ENCODE data around the gene ERMAP. TPM values are rescaled to one million over a fixed set of nuclear protein-coding genes. Genes with fewer than 3 reads are reported as not detected.
"Not testable (repeated sequence)": the region's sequence is repeated elsewhere in the genome, so short reads cannot be mapped to it uniquely, and the experiment has no call there.

The ERMAP gene
- polyA plus RNA-seq, 1 experiment: 24.4 TPM

DNA sequence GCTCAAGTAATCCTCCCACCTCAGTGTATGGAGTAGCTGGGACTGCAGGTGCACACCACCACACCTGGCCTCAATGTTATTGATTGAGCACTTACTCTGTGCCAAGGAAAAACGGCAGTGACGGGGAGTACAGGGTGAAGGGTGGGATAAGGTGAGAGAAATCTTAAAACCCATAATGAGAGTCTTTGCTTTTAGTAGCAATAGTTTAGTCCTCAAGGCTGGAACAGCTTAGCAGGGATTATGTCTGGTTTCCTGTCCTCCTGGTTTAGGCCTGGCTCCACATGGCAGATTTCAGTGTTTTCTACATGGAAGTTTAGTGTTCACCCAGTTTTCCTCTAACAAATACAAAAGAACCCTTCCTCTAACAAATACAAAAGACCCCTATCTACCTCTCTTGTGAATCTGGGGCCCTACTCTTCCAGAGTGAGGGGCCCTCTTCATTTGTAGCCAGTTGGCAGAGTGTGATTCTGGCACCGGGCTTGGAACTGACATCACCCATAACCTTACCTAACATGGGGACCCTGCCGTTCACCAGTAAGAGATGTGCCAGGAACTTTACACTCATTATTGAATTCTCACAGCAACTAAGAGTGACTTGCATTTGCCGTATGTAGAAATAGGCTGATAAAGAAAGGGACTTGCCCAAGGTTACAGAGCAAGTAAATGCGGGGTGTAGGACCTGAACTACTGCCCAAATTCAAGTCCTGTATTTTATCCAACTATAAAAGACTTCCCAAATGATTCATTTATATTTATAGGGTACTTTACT is 36.4 kb downstream of the ERMAP start:
- DNase-seq (ENCODE audit: low read depth): no peak
- Histone ChIP-seq H3K36me3 (ENCODE audit: control insufficient read depth, insufficient read depth, low read length) (peaks cover 11% of the 10 kb centered on the region), H3K27me3 (ENCODE audit: control insufficient read depth, insufficient read depth, low read length) (no peaks in the 10 kb centered on the region), H3K4me3 (ENCODE audit: low read depth, low read length) (no peak overlapping the region)
- CTCF ChIA-PET: no interaction called here
- TF ChIP-seq CTCF (IDR thresholded peaks at IDR 0.05; ENCODE audit: insufficient read depth, low read depth, low read length): no peak
- POLR2A ChIA-PET: interaction anchor here (0.6 to 0.7 kb wide), 2 partner anchors 31 to 47 kb away, joined by 3 to 9 read pairs; no protein-coding TSS in a partner anchor

GRCh38 chr1:42856554-42856953 is 39.6 kb downstream of the ERMAP start:
- POLR2A ChIA-PET; H3K27me3 ChIP-seq (ENCODE audit: control insufficient read depth, insufficient read depth, low read length); H3K4me3 ChIP-seq (ENCODE audit: low read depth, low read length); DNase-seq (ENCODE audit: low read depth); CTCF ChIA-PET; H3K36me3 ChIP-seq (ENCODE audit: control insufficient read depth, insufficient read depth, low read length): not testable (repeated sequence)

DNA sequence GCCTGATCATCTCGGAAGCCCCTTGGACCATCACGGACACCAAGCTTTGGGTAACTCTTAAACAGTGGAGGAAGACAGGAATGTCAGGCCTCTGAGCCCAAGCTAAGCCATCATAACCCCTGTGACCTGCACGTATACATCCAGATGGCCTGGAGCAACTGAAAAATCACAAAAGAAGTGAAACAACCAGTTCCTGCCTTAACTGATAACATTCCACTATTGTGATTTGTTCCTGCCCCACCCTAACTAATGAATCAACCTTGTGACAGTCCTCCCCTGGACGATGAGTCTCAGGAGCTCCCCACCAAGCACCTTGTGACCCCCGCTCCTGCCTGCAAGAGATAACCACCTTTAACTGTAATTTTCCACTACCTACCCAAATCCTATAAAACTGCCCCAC is 42.4 kb downstream of the ERMAP start:
- POLR2A ChIA-PET; H3K27me3 ChIP-seq (ENCODE audit: control insufficient read depth, insufficient read depth, low read length); H3K4me3 ChIP-seq (ENCODE audit: low read depth, low read length); CTCF ChIA-PET; H3K36me3 ChIP-seq (ENCODE audit: control insufficient read depth, insufficient read depth, low read length); DNase-seq (ENCODE audit: low read depth): not testable (repeated sequence)

- Histone ChIP-seq H3K4me3 (ENCODE audit: low read depth, low read length) (no peak overlapping the region), H3K36me3 (ENCODE audit: control insufficient read depth, insufficient read depth, low read length) (no peaks in the 10 kb centered on the region), H3K27me3 (ENCODE audit: control insufficient read depth, insufficient read depth, low read length) (peaks cover 4% of the 10 kb centered on the region; the same call in 1 of the 2 replicates)
- peak; percentile 16; the same call in 1 of the 2 replicates for TF ChIP-seq CTCF (IDR thresholded peaks at IDR 0.05; ENCODE audit: insufficient read depth, low read depth, low read length)
- no peak for DNase-seq (ENCODE audit: low read depth)
- ChIA-PET POLR2A (no interaction called here), CTCF (no interaction called here)
These were observed 43.6 kb downstream of the ERMAP start for GRCh38 chr1:42860339-42861013.

- TF ChIP-seq CTCF (IDR thresholded peaks at IDR 0.05; ENCODE audit: insufficient read depth, low read depth, low read length): no peak
- CTCF ChIA-PET: no interaction called here
- Histone ChIP-seq H3K4me3 (ENCODE audit: low read depth, low read length) (no peak overlapping the region), H3K36me3 (ENCODE audit: control insufficient read depth, insufficient read depth, low read length) (no peaks in the 10 kb centered on the region), H3K27me3 (ENCODE audit: control insufficient read depth, insufficient read depth, low read length) (peaks cover 4% of the 10 kb centered on the region; the same call in 1 of the 2 replicates)
- DNase-seq (ENCODE audit: low read depth): no peak
- POLR2A ChIA-PET: no interaction called here
These were observed 44.1 kb downstream of the ERMAP start for GRCh38 chr1:42861014-42861399.

GRCh38 chr1:42866549-42866948 is 49.6 kb downstream of the ERMAP start:
- no peaks in the 10 kb centered on the region for H3K36me3 ChIP-seq (ENCODE audit: control insufficient read depth, insufficient read depth, low read length)
- no peak for DNase-seq (ENCODE audit: low read depth)
- ChIA-PET POLR2A (no interaction called here), CTCF (no interaction called here)
- no peak overlapping the region for H3K4me3 ChIP-seq (ENCODE audit: low read depth, low read length)
- no peak for TF ChIP-seq CTCF (IDR thresholded peaks at IDR 0.05; ENCODE audit: insufficient read depth, low read depth, low read length)
- H3K27me3 ChIP-seq (ENCODE audit: control insufficient read depth, insufficient read depth, low read length): peaks cover 2% of the 10 kb centered on the region; the same call in 1 of the 2 replicates

- DNase-seq (ENCODE audit: low read depth); H3K4me3 ChIP-seq (ENCODE audit: low read depth, low read length); H3K36me3 ChIP-seq (ENCODE audit: control insufficient read depth, insufficient read depth, low read length); POLR2A ChIA-PET; H3K27me3 ChIP-seq (ENCODE audit: control insufficient read depth, insufficient read depth, low read length); CTCF ChIA-PET: not testable (repeated sequence)
These were observed 51.5 kb downstream of the ERMAP start for GRCh38 chr1:42868466-42868865.

GRCh38 chr1:42869254-42869653 is 52.3 kb downstream of the ERMAP start:
- POLR2A ChIA-PET: not testable (repeated sequence)

DNA sequence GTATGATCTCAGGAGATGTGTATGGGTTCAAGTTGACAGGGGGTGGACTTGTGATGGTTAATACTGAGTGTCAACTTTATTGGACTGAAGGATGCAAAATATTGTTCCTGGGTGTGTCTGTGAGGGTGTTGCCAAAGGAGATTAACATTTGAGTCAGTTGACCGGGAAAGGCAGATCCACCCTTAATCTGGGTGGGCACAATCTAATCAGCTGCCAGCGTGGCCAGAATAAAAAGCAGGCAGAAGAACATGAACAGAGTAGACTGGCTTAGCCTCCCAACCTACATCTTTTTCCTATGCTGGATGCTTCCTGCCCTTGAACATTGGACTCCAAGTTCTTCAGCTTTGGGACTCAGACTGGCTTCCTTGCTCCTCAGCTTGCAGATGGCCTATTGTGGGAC is 52.8 kb downstream of the ERMAP start:
- CTCF ChIA-PET: interaction anchor here (0.6 kb wide), 1 partner anchor 199 kb away, joined by 3 read pairs; no protein-coding TSS in a partner anchor
- DNase-seq (ENCODE audit: low read depth); H3K36me3 ChIP-seq (ENCODE audit: control insufficient read depth, insufficient read depth, low read length); H3K4me3 ChIP-seq (ENCODE audit: low read depth, low read length); POLR2A ChIA-PET; H3K27me3 ChIP-seq (ENCODE audit: control insufficient read depth, insufficient read depth, low read length): not testable (repeated sequence)

More at GRCh38 chr1:42869254-42869653, 52.3 kb downstream of the ERMAP start:
- H3K36me3 ChIP-seq (ENCODE audit: control insufficient read depth, insufficient read depth, low read length); DNase-seq (ENCODE audit: low read depth); H3K4me3 ChIP-seq (ENCODE audit: low read depth, low read length); H3K27me3 ChIP-seq (ENCODE audit: control insufficient read depth, insufficient read depth, low read length); CTCF ChIA-PET: not testable (repeated sequence)

All from BJ (cell line).